Bronchial epithelial cell (primary cell): ENCODE data around the gene LCN6. TPM values are rescaled to one million over a fixed set of nuclear protein-coding genes. Genes with fewer than 3 reads are reported as not detected.
A peak's percentile ranks its signal among the peaks of the same experiment; 100 is the strongest.

Experiments used
- DNase-seq: peaks from one replicate; pipeline ENCODE4 v3.0.0-alpha.2; 2010; ENCODE audit warnings: low read depth
- FAIRE-seq: peaks from 2 replicates; lab custom pipeline; 2011; peaks lifted over from hg19 to GRCh38; lab: Jason Lieb, UNC
- H3K27me3 ChIP-seq: 2 replicates; pipeline ENCODE4 v1.5.1; 2011; ENCODE audit warnings: low read length; ENCODE audit not compliant: control insufficient read depth, insufficient read depth
- H3K36me3 ChIP-seq: 2 replicates; pipeline ENCODE4 v1.5.1; 2011; ENCODE audit warnings: low read length; ENCODE audit not compliant: control insufficient read depth, insufficient read depth
- H3K4me3 ChIP-seq: 2 replicates; pipeline ENCODE4 v1.5.1; 2011; ENCODE audit warnings: mild to moderate bottlenecking, low read depth, low read length, control low read depth
- CTCF ChIP-seq: IDR thresholded peaks from 2 replicates; pipeline ENCODE4 v1.5.1; 2011; ENCODE audit warnings: mild to moderate bottlenecking, moderate library complexity, low read length, control low read depth, inconsistent platforms; ENCODE audit not compliant: insufficient read depth, severe bottlenecking
- total RNA-seq: library from RNA; depleted of rRNA; stranded (reverse); fragments of >200 nt; gene quantifications from 2 replicates; pipeline ENCODE4 v1.2.1, GENCODE V29; 2014

LCN6 gene
- total RNA-seq, 1 donor from 2014 or later = not detected

- no peak for DNase-seq
- no peak for FAIRE-seq
- TF ChIP-seq CTCF = no peak
- Histone ChIP-seq H3K27me3 (peaks cover 28% of the 10 kb centered on the region), H3K4me3 (no peak overlapping the region), H3K36me3 (no peaks in the 10 kb centered on the region)
These were observed 4.6 kb downstream of the LCN6 start for GRCh38 chr9:136743639-136744211.

GRCh38 chr9:136742591-136743391, 5.5 kb downstream of the LCN6 start, which contains the start of gene LCN10:
LCN10 (minus strand) TSS chr9:136742940; CDS start chr9:136742903, 37 bp downstream.
- peaks cover 28% of the 10 kb centered on the region for H3K27me3 ChIP-seq
- FAIRE-seq (no peak), DNase-seq (no peak)
- TF ChIP-seq CTCF = peak; percentile 48
- no peaks in the 10 kb centered on the region for H3K36me3 ChIP-seq
- H3K4me3 ChIP-seq = no peak within 1 kb of the TSS

GRCh38 chr9:136741883-136742571, 6.3 kb downstream of the LCN6 start:
- DNase-seq (no peak), FAIRE-seq (no peak)
- no peaks in the 10 kb centered on the region for H3K36me3 ChIP-seq
- H3K27me3 ChIP-seq = peaks cover 28% of the 10 kb centered on the region
- H3K4me3 ChIP-seq = no peak overlapping the region
- TF ChIP-seq CTCF = no peak

GRCh38 chr9:136740971-136741882, 7.1 kb downstream of the LCN6 start:
- DNase-seq (no peak), FAIRE-seq (no peak)
- Histone ChIP-seq H3K27me3 (peaks cover 28% of the 10 kb centered on the region), H3K4me3 (no peak overlapping the region), H3K36me3 (no peaks in the 10 kb centered on the region)
- no peak for TF ChIP-seq CTCF

GRCh38 chr9:136740491-136740890, 7.8 kb downstream of the LCN6 start:
- H3K27me3 ChIP-seq = peaks cover 28% of the 10 kb centered on the region
- DNase-seq (no peak), FAIRE-seq (no peak)
- no peak for TF ChIP-seq CTCF
- H3K4me3 ChIP-seq = no peak overlapping the region
- no peaks in the 10 kb centered on the region for H3K36me3 ChIP-seq
